Testis (tissue), 2 donors: ENCODE data around the gene AMMECR1.

Experiments used
- POLR2A ChIP-seq: fragments of 450-650 bp; IDR thresholded peaks from one replicate; pipeline ENCODE4 v1.6.1; 2017; ENCODE audit warnings: antibody characterized with exemption, mild to moderate bottlenecking, moderate library complexity
- TF ChIP-seq, protein P1 (sequence below), 3 experiments: fragments of 450-650 bp in 2 of 3; fragments of 200-600 bp in 1 of 3; sonication (generic) in 1 of 3; IDR thresholded peaks; one replicate each; pipeline ENCODE4 v1.5.1; 2016 to 2019; ENCODE audit warnings: antibody characterized with exemption in 3 of 3, mild to moderate bottlenecking in 2 of 3, moderate library complexity in 1 of 3

- TF ChIP-seq, protein P1, sequence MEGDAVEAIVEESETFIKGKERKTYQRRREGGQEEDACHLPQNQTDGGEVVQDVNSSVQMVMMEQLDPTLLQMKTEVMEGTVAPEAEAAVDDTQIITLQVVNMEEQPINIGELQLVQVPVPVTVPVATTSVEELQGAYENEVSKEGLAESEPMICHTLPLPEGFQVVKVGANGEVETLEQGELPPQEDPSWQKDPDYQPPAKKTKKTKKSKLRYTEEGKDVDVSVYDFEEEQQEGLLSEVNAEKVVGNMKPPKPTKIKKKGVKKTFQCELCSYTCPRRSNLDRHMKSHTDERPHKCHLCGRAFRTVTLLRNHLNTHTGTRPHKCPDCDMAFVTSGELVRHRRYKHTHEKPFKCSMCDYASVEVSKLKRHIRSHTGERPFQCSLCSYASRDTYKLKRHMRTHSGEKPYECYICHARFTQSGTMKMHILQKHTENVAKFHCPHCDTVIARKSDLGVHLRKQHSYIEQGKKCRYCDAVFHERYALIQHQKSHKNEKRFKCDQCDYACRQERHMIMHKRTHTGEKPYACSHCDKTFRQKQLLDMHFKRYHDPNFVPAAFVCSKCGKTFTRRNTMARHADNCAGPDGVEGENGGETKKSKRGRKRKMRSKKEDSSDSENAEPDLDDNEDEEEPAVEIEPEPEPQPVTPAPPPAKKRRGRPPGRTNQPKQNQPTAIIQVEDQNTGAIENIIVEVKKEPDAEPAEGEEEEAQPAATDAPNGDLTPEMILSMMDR (IDR thresholded peaks at IDR 0.05): peak in 2 of 3 experiments; percentile 47 to 51
- no peak for TF ChIP-seq POLR2A
Observed at GRCh38 chrX:110145854-110146253, 172.0 kb downstream of the AMMECR1 start.
